ENCODE data around the gene SLCO3A1. TPM values are rescaled to one million over a fixed set of nuclear protein-coding genes. Genes with fewer than 3 reads are reported as not detected.

The SLCO3A1 gene
- total and polyA plus RNA-seq, 12 donors: 1.8 to 26.6 (median 17.2) TPM

DNA sequence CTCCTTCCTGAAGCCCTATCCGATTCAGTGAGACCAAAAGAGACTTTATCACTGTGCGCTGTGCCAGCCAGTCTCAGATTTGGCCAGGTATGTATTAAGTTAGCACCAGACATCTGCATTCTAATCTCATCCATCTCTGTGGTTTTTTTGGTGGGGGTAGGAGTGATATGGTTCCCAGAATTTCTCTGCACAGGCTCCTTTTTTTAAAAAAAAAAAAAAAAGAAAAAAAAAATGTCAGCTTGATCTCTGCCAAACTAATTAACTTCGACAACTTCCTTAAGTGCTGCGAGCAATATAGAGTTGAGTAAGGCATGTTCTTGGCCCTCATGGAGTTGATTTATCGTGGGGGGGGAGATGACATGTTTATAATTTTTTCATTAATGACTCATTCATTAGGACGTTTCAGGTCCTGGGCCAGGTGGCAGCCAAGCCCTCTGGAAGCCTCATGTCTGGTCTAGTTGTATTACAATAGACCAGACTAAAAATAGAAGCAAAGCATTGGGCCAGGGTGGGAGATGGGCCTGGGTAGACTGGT lies 12.9 kb downstream of the SLCO3A1 start:
- peak in 3 of 7 donors; percentile 32 to 43 (median 40) for DNase-seq
- H3K4me3 ChIP-seq: no peak overlapping the region
- H3K27me3 ChIP-seq: no peaks in the 10 kb centered on the region
- H3K27ac ChIP-seq: peak overlapping the region; percentile 31 to 87 (median 76)
- TF ChIP-seq POLR2A (IDR thresholded peaks at IDR 0.05): no peak
- H3K9me3 ChIP-seq (replicated peaks in 1 of 3): no peaks in the 10 kb centered on the region
- peaks cover 17 to 33% of the 10 kb centered on the region in 2 donors for H3K4me1 ChIP-seq (replicated peaks in 1 of 2)
- 40 to 55% (median 48%) methylated on average over 6 of the region's 6 CpGs for WGBS, 4 donors
- no peaks in the 10 kb centered on the region for H3K36me3 ChIP-seq (replicated peaks in 1 of 2)
- intact Hi-C loops (cut with DNase I): no loop called here

DNA sequence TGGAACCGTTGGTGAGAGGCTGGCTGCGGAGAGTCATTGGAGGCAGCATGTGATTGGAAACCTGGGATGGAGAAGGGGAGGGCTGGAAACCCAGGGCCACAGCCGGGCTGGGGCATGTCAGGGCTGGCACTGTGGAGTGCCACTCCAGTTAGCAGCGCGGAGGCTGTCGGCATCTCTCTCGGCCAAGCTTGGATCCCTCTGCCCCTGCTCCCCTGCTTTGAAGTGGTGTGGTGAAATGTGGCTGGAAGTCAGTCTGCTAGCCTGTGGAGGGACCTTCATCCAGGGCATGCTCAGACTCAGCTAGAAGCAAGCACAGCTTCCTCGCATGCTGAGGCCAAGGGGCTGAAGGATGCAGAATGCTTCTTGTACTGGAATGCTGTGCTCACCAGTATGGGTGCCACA lies 13.5 kb downstream of the SLCO3A1 start:
- Histone ChIP-seq H3K4me3 (no peak overlapping the region), H3K27me3 (no peaks in the 10 kb centered on the region), H3K4me1 (replicated peaks in 1 of 2) (peaks cover 17 to 33% of the 10 kb centered on the region in 2 donors), H3K36me3 (replicated peaks in 1 of 2) (no peaks in the 10 kb centered on the region), H3K27ac (peak overlapping the region; percentile 31 to 87 (median 76)), H3K9me3 (replicated peaks in 1 of 3) (no peaks in the 10 kb centered on the region)
- peak; percentile 52 to 84 (median 70) for DNase-seq
- TF ChIP-seq, protein P1, sequence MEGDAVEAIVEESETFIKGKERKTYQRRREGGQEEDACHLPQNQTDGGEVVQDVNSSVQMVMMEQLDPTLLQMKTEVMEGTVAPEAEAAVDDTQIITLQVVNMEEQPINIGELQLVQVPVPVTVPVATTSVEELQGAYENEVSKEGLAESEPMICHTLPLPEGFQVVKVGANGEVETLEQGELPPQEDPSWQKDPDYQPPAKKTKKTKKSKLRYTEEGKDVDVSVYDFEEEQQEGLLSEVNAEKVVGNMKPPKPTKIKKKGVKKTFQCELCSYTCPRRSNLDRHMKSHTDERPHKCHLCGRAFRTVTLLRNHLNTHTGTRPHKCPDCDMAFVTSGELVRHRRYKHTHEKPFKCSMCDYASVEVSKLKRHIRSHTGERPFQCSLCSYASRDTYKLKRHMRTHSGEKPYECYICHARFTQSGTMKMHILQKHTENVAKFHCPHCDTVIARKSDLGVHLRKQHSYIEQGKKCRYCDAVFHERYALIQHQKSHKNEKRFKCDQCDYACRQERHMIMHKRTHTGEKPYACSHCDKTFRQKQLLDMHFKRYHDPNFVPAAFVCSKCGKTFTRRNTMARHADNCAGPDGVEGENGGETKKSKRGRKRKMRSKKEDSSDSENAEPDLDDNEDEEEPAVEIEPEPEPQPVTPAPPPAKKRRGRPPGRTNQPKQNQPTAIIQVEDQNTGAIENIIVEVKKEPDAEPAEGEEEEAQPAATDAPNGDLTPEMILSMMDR (IDR thresholded peaks at IDR 0.05): no peak
- TF ChIP-seq POLR2A (IDR thresholded peaks at IDR 0.05): peak in 1 of 2 donors; percentile 39
- intact Hi-C loops (cut with DNase I): no loop called here
- 33 to 50% (median 42%) methylated on average over 8 of the region's 8 CpGs for WGBS, 4 donors

DNA sequence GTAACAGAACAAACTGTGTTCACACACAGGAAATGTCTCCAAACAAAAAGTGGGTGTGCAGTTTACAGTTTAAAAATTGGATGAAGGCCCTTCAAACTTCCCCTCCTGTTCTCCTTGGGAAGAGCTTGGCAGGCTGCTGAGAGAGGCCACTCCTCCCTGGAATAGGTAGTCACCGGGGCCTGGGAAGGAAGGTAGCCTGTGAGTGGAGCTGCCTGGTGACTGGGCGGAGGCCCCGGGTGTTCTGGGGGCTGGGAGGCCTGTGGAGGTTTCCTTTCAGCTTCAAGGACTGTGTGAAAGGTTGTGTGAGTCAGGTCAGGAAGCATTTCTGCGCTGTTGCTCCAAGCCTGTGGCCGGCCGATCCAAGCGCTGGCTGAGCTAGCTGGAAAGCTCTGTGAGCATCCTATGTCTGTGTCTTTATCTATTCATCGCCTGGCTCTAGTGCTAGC lies 14.1 kb downstream of the SLCO3A1 start:
- no peaks in the 10 kb centered on the region for H3K9me3 ChIP-seq (replicated peaks in 1 of 3)
- TF ChIP-seq, protein P1 (IDR thresholded peaks at IDR 0.05): no peak
- TF ChIP-seq POLR2A (IDR thresholded peaks at IDR 0.05): peak in 1 of 2 donors; percentile 37
- no peaks in the 10 kb centered on the region for H3K36me3 ChIP-seq (replicated peaks in 1 of 2)
- peak overlapping the region in 4 of 5 donors; percentile 66 to 87 (median 78) for H3K27ac ChIP-seq
- peak; percentile 83 to 96 (median 92) for DNase-seq
- no peaks in the 10 kb centered on the region for H3K27me3 ChIP-seq
- 20 to 31% (median 26%) methylated on average over 8 of the region's 8 CpGs for WGBS, 4 donors
- peaks cover 17 to 33% of the 10 kb centered on the region in 2 donors for H3K4me1 ChIP-seq (replicated peaks in 1 of 2)
- no peak overlapping the region for H3K4me3 ChIP-seq
- intact Hi-C loops (cut with DNase I): no loop called here

GRCh38 chr15:91870876-91871537 lies 17.5 kb downstream of the SLCO3A1 start:
- no peaks in the 10 kb centered on the region for H3K27me3 ChIP-seq
- no peak for TF ChIP-seq POLR2A (IDR thresholded peaks at IDR 0.05)
- TF ChIP-seq, protein P1 (IDR thresholded peaks at IDR 0.05): no peak
- no peaks in the 10 kb centered on the region for H3K36me3 ChIP-seq (replicated peaks in 1 of 2)
- H3K4me3 ChIP-seq: no peak overlapping the region
- intact Hi-C loops (cut with DNase I): no loop called here
- H3K9me3 ChIP-seq (replicated peaks in 1 of 3): no peaks in the 10 kb centered on the region
- peaks cover 11 to 25% of the 10 kb centered on the region in 2 donors for H3K4me1 ChIP-seq (replicated peaks in 1 of 2)
- WGBS, 4 donors: 73 to 90% (median 81%) methylated on average over 6 of the region's 6 CpGs
- H3K27ac ChIP-seq: no peak overlapping the region
- DNase-seq: no peak

Data from adrenal gland (tissue), 12 donors.